B cell (primary cell): ENCODE measurements around the gene FCN2.

Experiments
- EZH2 ChIP-seq: IDR thresholded peaks from 2 replicates; pipeline ENCODE4 v1.6.1; 2012; ENCODE audit warnings: borderline replicate concordance, low read depth, mild to moderate bottlenecking, moderate library complexity, low read length; ENCODE audit not compliant: insufficient read depth, poor library complexity, severe bottlenecking
- TF ChIP-seq, protein P1 (sequence below): fragments of 200-600 bp; IDR thresholded peaks from one replicate; pipeline ENCODE4 v1.8.0; 2022; ENCODE audit warnings: antibody characterized with exemption, mild to moderate bottlenecking

DNA sequence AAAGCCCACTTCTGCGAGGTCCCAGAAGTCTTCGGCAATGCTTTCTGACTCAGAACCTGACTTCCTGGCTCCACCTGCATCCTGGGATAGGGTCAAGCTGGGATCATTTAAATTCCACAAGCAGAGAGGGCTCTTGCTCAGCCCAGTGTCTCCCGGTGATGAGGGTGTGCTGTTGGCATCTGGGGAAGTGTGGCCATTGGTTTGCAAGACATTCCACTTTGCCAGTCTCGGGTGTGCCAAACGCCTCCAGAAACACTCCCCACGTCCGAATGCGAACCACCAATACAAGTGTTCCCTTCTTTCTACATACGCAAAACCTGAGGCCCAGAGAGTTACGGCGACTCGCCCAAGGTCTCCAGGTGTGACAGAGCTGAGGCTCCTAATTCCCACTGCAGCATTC lies 43.1 kb upstream of the FCN2 start:
- TF ChIP-seq, protein P1, sequence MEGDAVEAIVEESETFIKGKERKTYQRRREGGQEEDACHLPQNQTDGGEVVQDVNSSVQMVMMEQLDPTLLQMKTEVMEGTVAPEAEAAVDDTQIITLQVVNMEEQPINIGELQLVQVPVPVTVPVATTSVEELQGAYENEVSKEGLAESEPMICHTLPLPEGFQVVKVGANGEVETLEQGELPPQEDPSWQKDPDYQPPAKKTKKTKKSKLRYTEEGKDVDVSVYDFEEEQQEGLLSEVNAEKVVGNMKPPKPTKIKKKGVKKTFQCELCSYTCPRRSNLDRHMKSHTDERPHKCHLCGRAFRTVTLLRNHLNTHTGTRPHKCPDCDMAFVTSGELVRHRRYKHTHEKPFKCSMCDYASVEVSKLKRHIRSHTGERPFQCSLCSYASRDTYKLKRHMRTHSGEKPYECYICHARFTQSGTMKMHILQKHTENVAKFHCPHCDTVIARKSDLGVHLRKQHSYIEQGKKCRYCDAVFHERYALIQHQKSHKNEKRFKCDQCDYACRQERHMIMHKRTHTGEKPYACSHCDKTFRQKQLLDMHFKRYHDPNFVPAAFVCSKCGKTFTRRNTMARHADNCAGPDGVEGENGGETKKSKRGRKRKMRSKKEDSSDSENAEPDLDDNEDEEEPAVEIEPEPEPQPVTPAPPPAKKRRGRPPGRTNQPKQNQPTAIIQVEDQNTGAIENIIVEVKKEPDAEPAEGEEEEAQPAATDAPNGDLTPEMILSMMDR, result no peak
- TF ChIP-seq EZH2, result no peak
